ENCODE data around the gene NTSR1. TPM values are rescaled to one million over a fixed set of nuclear protein-coding genes. Genes with fewer than 3 reads are reported as not detected.

The NTSR1 gene
- total RNA-seq, 1 donor from 2014 or later, result not detected

DNA sequence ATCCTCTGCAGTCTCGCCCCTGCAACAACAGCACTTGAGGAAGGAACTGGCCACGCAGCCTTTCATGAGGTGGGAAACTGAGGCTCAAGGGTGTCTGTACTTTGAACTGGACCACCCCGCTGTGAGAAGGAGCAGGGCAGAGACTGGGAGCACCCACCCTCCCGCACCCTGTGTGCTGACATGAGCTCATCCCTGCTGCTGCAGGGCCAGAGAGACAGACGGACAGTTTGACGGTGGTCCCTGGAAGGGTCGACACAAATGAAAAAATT is 70.7 kb downstream of the NTSR1 start:
- no peaks in the 10 kb centered on the region for H3K9me3 Mint-ChIP-seq
- no peak overlapping the region for H3K4me3 Mint-ChIP-seq
- no peak overlapping the region for H3K27ac Mint-ChIP-seq (ENCODE audit: unreplicated experiment)
- H3K36me3 Mint-ChIP-seq (ENCODE audit: low read depth), result no peaks in the 10 kb centered on the region
- no peak for TF ChIP-seq CTCF (conservative IDR thresholded peaks at IDR 0.05)
- peaks cover under 1% of the 10 kb centered on the region for H3K27me3 Mint-ChIP-seq (ENCODE audit: low read depth)
- peaks cover 6% of the 10 kb centered on the region for H3K4me1 Mint-ChIP-seq
- DNase-seq (ENCODE audit: low read depth, low spot score), result no peak

- TF ChIP-seq CTCF (conservative IDR thresholded peaks at IDR 0.05), result no peak
- H3K36me3 Mint-ChIP-seq (ENCODE audit: low read depth), result no peaks in the 10 kb centered on the region
- no peaks in the 10 kb centered on the region for H3K27me3 Mint-ChIP-seq (ENCODE audit: low read depth)
- H3K9me3 Mint-ChIP-seq, result no peaks in the 10 kb centered on the region
- H3K4me1 Mint-ChIP-seq, result no peaks in the 10 kb centered on the region
- no peak for DNase-seq (ENCODE audit: low read depth, low spot score)
- no peak overlapping the region for H3K4me3 Mint-ChIP-seq
- H3K27ac Mint-ChIP-seq (ENCODE audit: unreplicated experiment), result no peak overlapping the region
Observed at GRCh38 chr20:62780204-62780603, 71.6 kb downstream of the NTSR1 start.

- Mint-ChIP-seq H3K27ac (ENCODE audit: unreplicated experiment) (no peak overlapping the region), H3K27me3 (ENCODE audit: low read depth) (no peaks in the 10 kb centered on the region), H3K36me3 (ENCODE audit: low read depth) (no peaks in the 10 kb centered on the region), H3K4me3 (no peak overlapping the region), H3K9me3 (no peaks in the 10 kb centered on the region), H3K4me1 (no peaks in the 10 kb centered on the region)
- no peak for DNase-seq (ENCODE audit: low read depth, low spot score)
- no peak for TF ChIP-seq CTCF (conservative IDR thresholded peaks at IDR 0.05)
Observed at GRCh38 chr20:62780696-62781095, 72.1 kb downstream of the NTSR1 start.

GRCh38 chr20:62782149-62782892 is 73.7 kb downstream of the NTSR1 start:
- Mint-ChIP-seq H3K27ac (ENCODE audit: unreplicated experiment) (no peak overlapping the region), H3K9me3 (no peaks in the 10 kb centered on the region)

DNA sequence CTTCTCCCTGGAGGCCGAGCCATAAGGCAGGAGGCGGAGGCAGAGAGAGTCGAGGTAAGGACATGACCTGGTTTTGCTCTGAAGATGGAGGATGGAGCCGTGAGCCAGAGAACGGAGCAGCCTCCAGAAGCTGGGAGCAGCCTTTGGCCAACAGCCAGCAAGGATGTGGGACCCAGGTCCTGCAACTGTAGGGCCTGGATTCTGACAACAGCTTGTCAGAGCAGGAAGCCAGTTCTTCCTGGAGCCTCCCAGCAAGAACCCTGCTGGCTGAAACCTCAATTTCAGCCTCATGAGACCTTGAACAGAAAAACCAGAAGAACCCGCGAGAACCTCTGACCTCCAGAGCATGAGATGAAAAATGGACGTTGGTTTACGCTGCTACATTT is 74.2 kb downstream of the NTSR1 start:
- H3K27me3 Mint-ChIP-seq (ENCODE audit: low read depth), result no peaks in the 10 kb centered on the region
- TF ChIP-seq CTCF (conservative IDR thresholded peaks at IDR 0.05), result no peak
- H3K4me1 Mint-ChIP-seq, result peaks cover 13% of the 10 kb centered on the region
- no peak overlapping the region for H3K4me3 Mint-ChIP-seq
- no peaks in the 10 kb centered on the region for H3K36me3 Mint-ChIP-seq (ENCODE audit: low read depth)
- no peaks in the 10 kb centered on the region for H3K9me3 Mint-ChIP-seq
- no peak overlapping the region for H3K27ac Mint-ChIP-seq (ENCODE audit: unreplicated experiment)
- DNase-seq (ENCODE audit: low read depth, low spot score), result no peak

More at GRCh38 chr20:62782149-62782892, 73.7 kb downstream of the NTSR1 start:
- H3K27me3 Mint-ChIP-seq (ENCODE audit: low read depth), result no peaks in the 10 kb centered on the region
- TF ChIP-seq CTCF (conservative IDR thresholded peaks at IDR 0.05), result no peak
- DNase-seq (ENCODE audit: low read depth, low spot score), result no peak
- H3K4me1 Mint-ChIP-seq, result peaks cover 11% of the 10 kb centered on the region
- H3K4me3 Mint-ChIP-seq, result no peak overlapping the region
- H3K36me3 Mint-ChIP-seq (ENCODE audit: low read depth), result no peaks in the 10 kb centered on the region
